GM06990 (cell line): ENCODE measurements around the gene WDFY1.

Experiments used
- DNase-seq: peaks from one replicate; pipeline ENCODE4 v3.0.0-alpha.2; 2011; ENCODE audit not compliant: insufficient read length; ENCODE audit errors: extremely low read depth
- H3K27me3 ChIP-seq: replicated peaks from 2 replicates; pipeline ENCODE4 v1.6.0; 2011; ENCODE audit warnings: low read length; ENCODE audit not compliant: control insufficient read depth, insufficient read depth
- H3K36me3 ChIP-seq: 2 replicates; pipeline ENCODE4 v1.5.1; 2011; ENCODE audit warnings: low read length; ENCODE audit not compliant: control insufficient read depth, insufficient read depth
- H3K4me3 ChIP-seq: replicated peaks from 2 replicates; pipeline ENCODE4 v1.5.1; 2011; ENCODE audit warnings: low read depth, mild to moderate bottlenecking, control low read depth, low read length
- CTCF ChIP-seq: IDR thresholded peaks from 2 replicates; pipeline ENCODE4 v1.5.1; 2011; ENCODE audit warnings: low read length, control low read depth, mild to moderate bottlenecking, inconsistent platforms; ENCODE audit not compliant: insufficient read depth, poor library complexity, severe bottlenecking

WDFY1 gene

GRCh38 chr2:223976635-223977226, 31.6 kb upstream of the WDFY1 start:
- Histone ChIP-seq H3K36me3 (no peaks in the 10 kb centered on the region), H3K4me3 (no peak overlapping the region), H3K27me3 (no peaks in the 10 kb centered on the region)
- TF ChIP-seq CTCF = no peak
- no peak for DNase-seq

- TF ChIP-seq CTCF = no peak
- no peak for DNase-seq
- H3K36me3 ChIP-seq = no peaks in the 10 kb centered on the region
- H3K4me3 ChIP-seq = no peak overlapping the region
- no peaks in the 10 kb centered on the region for H3K27me3 ChIP-seq
Measured at GRCh38 chr2:223973606-223974005, 28.5 kb upstream of the WDFY1 start.

- Histone ChIP-seq H3K4me3 (no peak overlapping the region), H3K27me3 (no peaks in the 10 kb centered on the region), H3K36me3 (no peaks in the 10 kb centered on the region; the same call in 1 of the 2 replicates)
- TF ChIP-seq CTCF = no peak
- no peak for DNase-seq
Measured at GRCh38 chr2:223972656-223973102, 27.5 kb upstream of the WDFY1 start.

- no peak for DNase-seq
- TF ChIP-seq CTCF = no peak
- Histone ChIP-seq H3K27me3 (no peaks in the 10 kb centered on the region), H3K4me3 (no peak overlapping the region), H3K36me3 (no peaks in the 10 kb centered on the region; the same call in none of the 2 replicates)
Measured at GRCh38 chr2:223971731-223972130, 26.6 kb upstream of the WDFY1 start.

- TF ChIP-seq CTCF = peak; percentile 81
- H3K4me3 ChIP-seq = no peak overlapping the region
- no peaks in the 10 kb centered on the region for H3K27me3 ChIP-seq
- peaks cover 2% of the 10 kb centered on the region for H3K36me3 ChIP-seq
- no peak for DNase-seq
Measured at GRCh38 chr2:223970343-223971128, 25.4 kb upstream of the WDFY1 start.
